Gastrocnemius medialis (tissue), 4 donors: ENCODE results near the gene ZNF605.

ENCODE experiments used
- CTCF ChIP-seq, 5 experiments: fragments of 450-650 bp in 3 of 5; fragments of 200-600 bp in 2 of 5; sonication (generic) in 2 of 5; IDR thresholded peaks in 4 of 5; conservative IDR thresholded peaks in 1 of 5; 1 replicate in 4 of 5; 2 replicates in 1 of 5; pipeline ENCODE4 v1.5.1; 2016 to 2019; ENCODE audit warnings: antibody characterized with exemption in 5 of 5, mild to moderate bottlenecking in 3 of 5, moderate library complexity in 3 of 5
- POLR2A ChIP-seq, 2 donors: fragments of 450-650 bp; IDR thresholded peaks; one replicate each; pipeline ENCODE4 v1.6.1; 2017; ENCODE audit warnings: antibody characterized with exemption in 2 of 2, mild to moderate bottlenecking in 2 of 2, moderate library complexity in 2 of 2

- TF ChIP-seq CTCF (IDR thresholded peaks at IDR 0.05 in 4 of 5, conservative IDR thresholded peaks at IDR 0.05 in 1 of 5) (no peak), POLR2A (IDR thresholded peaks at IDR 0.05) (no peak)
Measured at GRCh38 chr12:132936163-132936562, 19.9 kb downstream of the ZNF605 start.
